HCT116 (cell line): ENCODE measurements around the gene TSTD2.

Experiments used
- CTCF ChIP-seq, 3 experiments: fragments of 200-600 bp in 1 of 3; sonication (generic) in 1 of 3; IDR thresholded peaks in 2 of 3; conservative IDR thresholded peaks in 1 of 3; 2 replicates each; pipeline ENCODE4 v1.5.1; 2012 to 2017; ENCODE audit warnings: low read depth in 2 of 3, low read length in 2 of 3, antibody characterized with exemption in 1 of 3, borderline replicate concordance in 1 of 3, control low read depth in 1 of 3, mild to moderate bottlenecking in 1 of 3, mixed read lengths in 1 of 3, mixed run types in 1 of 3, moderate library complexity in 1 of 3; ENCODE audit not compliant: insufficient read depth in 1 of 3
- JUND ChIP-seq: IDR thresholded peaks from 2 replicates; pipeline ENCODE4 v1.6.1; 2012
- ZNF274 ChIP-seq: fragments of 200-500 bp; sonication (Bioruptor generic); IDR thresholded peaks from 2 replicates; pipeline ENCODE4 v1.6.1; 2014; ENCODE audit warnings: mild to moderate bottlenecking, low read depth, low read length, inconsistent platforms
- TF ChIP-seq, protein P1 (sequence below): IDR thresholded peaks from 2 replicates; pipeline ENCODE4 v1.6.1; 2012
- TF ChIP-seq, protein P2 (sequence below): IDR thresholded peaks from 2 replicates; pipeline ENCODE4 v1.6.1; 2012; ENCODE audit warnings: low read depth

GRCh38 chr9:97594381-97594921 is 38.7 kb downstream of the TSTD2 start:
- TF ChIP-seq CTCF (IDR thresholded peaks at IDR 0.05 in 2 of 3, conservative IDR thresholded peaks at IDR 0.05 in 1 of 3; ENCODE audit: borderline replicate concordance in 1 of 3, insufficient read depth in 1 of 3, low read depth in 2 of 3, low read length in 2 of 3): no peak
- TF ChIP-seq, protein P1, sequence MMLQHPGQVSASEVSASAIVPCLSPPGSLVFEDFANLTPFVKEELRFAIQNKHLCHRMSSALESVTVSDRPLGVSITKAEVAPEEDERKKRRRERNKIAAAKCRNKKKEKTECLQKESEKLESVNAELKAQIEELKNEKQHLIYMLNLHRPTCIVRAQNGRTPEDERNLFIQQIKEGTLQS: no peak
- TF ChIP-seq, protein P2, sequence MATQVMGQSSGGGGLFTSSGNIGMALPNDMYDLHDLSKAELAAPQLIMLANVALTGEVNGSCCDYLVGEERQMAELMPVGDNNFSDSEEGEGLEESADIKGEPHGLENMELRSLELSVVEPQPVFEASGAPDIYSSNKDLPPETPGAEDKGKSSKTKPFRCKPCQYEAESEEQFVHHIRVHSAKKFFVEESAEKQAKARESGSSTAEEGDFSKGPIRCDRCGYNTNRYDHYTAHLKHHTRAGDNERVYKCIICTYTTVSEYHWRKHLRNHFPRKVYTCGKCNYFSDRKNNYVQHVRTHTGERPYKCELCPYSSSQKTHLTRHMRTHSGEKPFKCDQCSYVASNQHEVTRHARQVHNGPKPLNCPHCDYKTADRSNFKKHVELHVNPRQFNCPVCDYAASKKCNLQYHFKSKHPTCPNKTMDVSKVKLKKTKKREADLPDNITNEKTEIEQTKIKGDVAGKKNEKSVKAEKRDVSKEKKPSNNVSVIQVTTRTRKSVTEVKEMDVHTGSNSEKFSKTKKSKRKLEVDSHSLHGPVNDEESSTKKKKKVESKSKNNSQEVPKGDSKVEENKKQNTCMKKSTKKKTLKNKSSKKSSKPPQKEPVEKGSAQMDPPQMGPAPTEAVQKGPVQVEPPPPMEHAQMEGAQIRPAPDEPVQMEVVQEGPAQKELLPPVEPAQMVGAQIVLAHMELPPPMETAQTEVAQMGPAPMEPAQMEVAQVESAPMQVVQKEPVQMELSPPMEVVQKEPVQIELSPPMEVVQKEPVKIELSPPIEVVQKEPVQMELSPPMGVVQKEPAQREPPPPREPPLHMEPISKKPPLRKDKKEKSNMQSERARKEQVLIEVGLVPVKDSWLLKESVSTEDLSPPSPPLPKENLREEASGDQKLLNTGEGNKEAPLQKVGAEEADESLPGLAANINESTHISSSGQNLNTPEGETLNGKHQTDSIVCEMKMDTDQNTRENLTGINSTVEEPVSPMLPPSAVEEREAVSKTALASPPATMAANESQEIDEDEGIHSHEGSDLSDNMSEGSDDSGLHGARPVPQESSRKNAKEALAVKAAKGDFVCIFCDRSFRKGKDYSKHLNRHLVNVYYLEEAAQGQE: no peak
- TF ChIP-seq ZNF274: no peak
- no peak for TF ChIP-seq JUND
